Glomerular endothelial cell (primary cell): ENCODE data around the gene MSGN1. TPM values are rescaled to one million over a fixed set of nuclear protein-coding genes. Genes with fewer than 3 reads are reported as not detected.
A peak's percentile ranks its signal among the peaks of the same experiment; 100 is the strongest.

Experiments
- DNase-seq: peaks from one replicate; pipeline ENCODE4 v3.0.0-alpha.2; 2011; ENCODE audit warnings: low read depth, low spot score; ENCODE audit errors: extremely low read depth
- total RNA-seq: library from RNA; depleted of rRNA; stranded (reverse); fragments of >200 nt; gene quantifications from 2 replicates; pipeline ENCODE4 v1.2.3, GENCODE V29; 2015

MSGN1 gene
- not detected in 2 replicates for total RNA-seq

- DNase-seq = no peak
These were observed at the start of gene MSGN1 for GRCh38 chr2:17816396-17817245. TSS of gene MSGN1 (plus strand) at chr2:17816460. CDS start at chr2:17816519, 59 bp downstream.

- no peak for DNase-seq
These were observed 47.4 kb upstream of the MSGN1 start for GRCh38 chr2:17768894-17769293.

- DNase-seq = no peak
These were observed 44.3 kb upstream of the MSGN1 start for GRCh38 chr2:17771956-17772355.

GRCh38 chr2:17772532-17772931 is 43.7 kb upstream of the MSGN1 start:
- DNase-seq = no peak

- no peak for DNase-seq
These were observed 35.7 kb upstream of the MSGN1 start for GRCh38 chr2:17780546-17780945.

- no peak for DNase-seq
These were observed 34.8 kb upstream of the MSGN1 start for GRCh38 chr2:17781482-17781881.

GRCh38 chr2:17786727-17787126 is 29.5 kb upstream of the MSGN1 start:
- no peak for DNase-seq

GRCh38 chr2:17788773-17789172 is 27.5 kb upstream of the MSGN1 start:
- DNase-seq = no peak

GRCh38 chr2:17790536-17790935 is 25.7 kb upstream of the MSGN1 start:
- DNase-seq = no peak

GRCh38 chr2:17791121-17791816 is 25.0 kb upstream of the MSGN1 start:
- DNase-seq = peak; percentile 94

GRCh38 chr2:17791817-17792130 is 24.5 kb upstream of the MSGN1 start:
- DNase-seq = no peak

- no peak for DNase-seq
These were observed 23.7 kb upstream of the MSGN1 start for GRCh38 chr2:17792515-17792914.

- DNase-seq = no peak
These were observed 23.0 kb upstream of the MSGN1 start for GRCh38 chr2:17793296-17793695.

GRCh38 chr2:17793803-17794354 is 22.4 kb upstream of the MSGN1 start:
- no peak for DNase-seq

GRCh38 chr2:17795309-17795708 is 21.0 kb upstream of the MSGN1 start:
- no peak for DNase-seq

GRCh38 chr2:17798338-17798737 is 17.9 kb upstream of the MSGN1 start:
- DNase-seq = no peak

GRCh38 chr2:17799301-17800120 is 16.7 kb upstream of the MSGN1 start:
- DNase-seq = no peak

GRCh38 chr2:17800219-17800618 is 16.0 kb upstream of the MSGN1 start:
- no peak for DNase-seq

GRCh38 chr2:17800693-17801458 is 15.4 kb upstream of the MSGN1 start:
- DNase-seq = no peak

GRCh38 chr2:17803497-17803896 is 12.8 kb upstream of the MSGN1 start:
- no peak for DNase-seq
